Esophagus mucosa (tissue), 1 donor: ENCODE measurements around the gene RPL37. TPM values are rescaled to one million over a fixed set of nuclear protein-coding genes. Genes with fewer than 3 reads are reported as not detected.
"Not testable (repeated sequence)": the region's sequence is repeated elsewhere in the genome, so short reads cannot be mapped to it uniquely, and the experiment has no call there.

Experiments
- ATAC-seq: fragments of 200-7000 bp; cut with Tn5 transposase; one replicate; pipeline ENCODE4 v1.9.1; 2020
- total RNA-seq: library from RNA; stranded (reverse); gene quantifications from one replicate; pipeline ENCODE4 v1.2.4, GENCODE V29; 2023
- donor health status: DM: yes; HTN: yes; CAD: no.

Gene RPL37
- total RNA-seq, 1 donor from 2014 or later: 1,416 TPM

GRCh38 chr5:40796487-40796889, 38.5 kb downstream of the RPL37 start:
- ATAC-seq: no peak

- ATAC-seq: not testable (repeated sequence)
Measured at GRCh38 chr5:40794877-40795276, 40.1 kb downstream of the RPL37 start.

- not testable (repeated sequence) for ATAC-seq
Measured at GRCh38 chr5:40794340-40794739, 40.7 kb downstream of the RPL37 start.

- not testable (repeated sequence) for ATAC-seq
Measured at GRCh38 chr5:40792691-40793090, 42.3 kb downstream of the RPL37 start.

GRCh38 chr5:40791715-40792139, 43.3 kb downstream of the RPL37 start:
- peak; percentile 43 for ATAC-seq

GRCh38 chr5:40790947-40791593, 44.0 kb downstream of the RPL37 start:
- ATAC-seq: no peak

- not testable (repeated sequence) for ATAC-seq
Measured at GRCh38 chr5:40788941-40789340, 46.1 kb downstream of the RPL37 start.

- no peak for ATAC-seq
Measured at GRCh38 chr5:40787986-40788385, 47.0 kb downstream of the RPL37 start.

- not testable (repeated sequence) for ATAC-seq
Measured at GRCh38 chr5:40786664-40787063, 48.4 kb downstream of the RPL37 start.

- no peak for ATAC-seq
Measured at GRCh38 chr5:40784916-40785315, 50.1 kb downstream of the RPL37 start.

GRCh38 chr5:40784027-40784653, 50.9 kb downstream of the RPL37 start:
- ATAC-seq: no peak

GRCh38 chr5:40781843-40782409, 53.1 kb downstream of the RPL37 start:
- ATAC-seq: no peak

GRCh38 chr5:40780858-40781257, 54.2 kb downstream of the RPL37 start:
- no peak for ATAC-seq

GRCh38 chr5:40780199-40780598, 54.8 kb downstream of the RPL37 start:
- ATAC-seq: peak; percentile 43

GRCh38 chr5:40779561-40779960, 55.5 kb downstream of the RPL37 start:
- ATAC-seq: no peak

GRCh38 chr5:40778133-40778532, 56.9 kb downstream of the RPL37 start:
- no peak for ATAC-seq

GRCh38 chr5:40776658-40776977, 58.4 kb downstream of the RPL37 start:
- no peak for ATAC-seq

- no peak for ATAC-seq
Measured at GRCh38 chr5:40775846-40776657, 59.0 kb downstream of the RPL37 start.

Other genes with a start within 250 kb of the RPL37 start
- 1.5 TPM for gene PTGER4, start 155.3 kb downstream of the RPL37 start, total RNA-seq
- 3.8 TPM for gene TTC33, start 79.3 kb downstream of the RPL37 start, total RNA-seq
- gene PRKAA1, start 36.8 kb downstream of the RPL37 start, total RNA-seq: 32.3 TPM
- gene CARD6, start 6.1 kb upstream of the RPL37 start, total RNA-seq: 15.9 TPM
- gene C7, start 74.3 kb upstream of the RPL37 start, total RNA-seq: 8.4 TPM
- gene MROH2B, start 236.1 kb upstream of the RPL37 start, total RNA-seq: not detected